HL-60 (cell line): ENCODE results near the gene AP2B1.

ENCODE experiments used
- DNase-seq, 2 experiments: peaks; one replicate each; pipeline ENCODE4 v3.0.0-alpha.2; 2010 to 2020; ENCODE audit warnings: low read depth in 1 of 2, low spot score in 1 of 2
- H3K27ac ChIP-seq: fragments of 250-450 bp; sonication (Bioruptor Pico); replicated peaks from 2 replicates; pipeline ENCODE4 v1.5.1; 2020; ENCODE audit warnings: mild to moderate bottlenecking, moderate library complexity
- H3K27me3 ChIP-seq: fragments of 250-450 bp; sonication (Bioruptor Pico); 2 replicates; pipeline ENCODE4 v1.5.1; 2021; ENCODE audit warnings: mild to moderate bottlenecking, moderate library complexity; ENCODE audit not compliant: insufficient read depth, poor library complexity, severe bottlenecking
- H3K4me3 ChIP-seq: replicated peaks from 2 replicates; pipeline ENCODE4 v1.5.1; 2011; ENCODE audit warnings: mild to moderate bottlenecking, control low read depth, low read length; ENCODE audit not compliant: insufficient read depth
- CTCF ChIP-seq: IDR thresholded peaks from one replicate; pipeline ENCODE4 v1.5.1; 2011; ENCODE audit warnings: low read length, control low read depth, inconsistent platforms; ENCODE audit not compliant: insufficient read depth
- GABPA ChIP-seq: IDR thresholded peaks from 2 replicates; pipeline ENCODE4 v1.6.1; 2012; ENCODE audit warnings: low read depth
- POLR2AphosphoS5 ChIP-seq: IDR thresholded peaks from 2 replicates; pipeline ENCODE4 v1.6.1; 2012; ENCODE audit warnings: low read depth
- REST ChIP-seq: IDR thresholded peaks from 2 replicates; pipeline ENCODE4 v1.6.1; 2012; ENCODE audit warnings: low read depth; ENCODE audit not compliant: insufficient replicate concordance
- SPI1 ChIP-seq: IDR thresholded peaks from 2 replicates; pipeline ENCODE4 v1.6.1; 2012; ENCODE audit warnings: low read depth, mild to moderate bottlenecking, borderline replicate concordance

AP2B1 gene

DNA sequence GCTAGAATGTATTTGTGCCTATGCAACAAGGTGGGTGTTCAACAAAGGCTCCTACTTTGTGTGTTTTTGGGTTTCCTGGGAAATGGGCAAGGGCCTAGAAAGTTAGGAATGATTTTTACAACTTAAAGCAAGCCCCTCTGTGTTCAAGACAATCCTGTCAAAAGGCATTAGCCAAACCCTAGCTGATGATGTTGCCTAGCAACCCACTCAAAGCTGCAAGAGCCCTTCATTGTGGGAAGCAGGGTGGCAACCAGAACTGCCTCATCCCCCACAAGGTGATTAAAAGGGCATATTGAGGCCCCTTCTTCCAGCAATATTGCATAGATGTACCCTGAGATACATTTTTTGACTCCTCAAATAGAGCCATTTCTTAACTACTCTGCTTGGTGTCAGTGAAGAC is 128.3 kb downstream of the AP2B1 start:
- Histone ChIP-seq H3K27me3 (no peaks in the 10 kb centered on the region), H3K4me3 (no peak overlapping the region)
- DNase-seq = no peak

DNA sequence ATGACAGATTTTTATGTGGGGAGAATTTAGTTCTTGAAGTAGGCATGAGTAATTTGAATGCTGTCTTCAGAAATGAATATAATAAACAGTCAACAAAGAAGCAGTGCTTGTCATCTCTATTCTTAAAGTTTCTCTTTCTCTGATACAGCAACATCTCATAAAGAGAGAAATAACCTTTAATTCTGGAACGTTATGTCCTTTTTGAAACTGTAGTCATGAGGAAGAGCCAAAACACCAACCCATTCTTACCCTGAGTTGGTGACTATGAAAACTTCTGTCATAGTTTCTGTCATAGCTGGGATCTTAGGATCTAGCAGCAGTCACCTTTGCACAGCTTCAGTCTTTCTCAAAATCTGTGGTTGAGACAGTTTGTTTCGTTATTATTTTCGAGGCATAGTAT is 129.1 kb downstream of the AP2B1 start:
- no peak for TF ChIP-seq GABPA
- TF ChIP-seq REST = no peak
- TF ChIP-seq POLR2AphosphoS5 = no peak
- no peak for TF ChIP-seq CTCF
- no peak for TF ChIP-seq SPI1
- no peak for DNase-seq
- H3K27me3 ChIP-seq = no peaks in the 10 kb centered on the region
- no peak overlapping the region for H3K27ac ChIP-seq
- H3K4me3 ChIP-seq = no peak overlapping the region

More for the DNA sequence above, 128.3 kb downstream of the AP2B1 start:
- TF ChIP-seq GABPA = no peak
- no peak for TF ChIP-seq POLR2AphosphoS5
- TF ChIP-seq SPI1 = no peak
- no peak for TF ChIP-seq CTCF
- no peak for TF ChIP-seq REST
- H3K27ac ChIP-seq = no peak overlapping the region

- TF ChIP-seq GABPA (no peak), CTCF (no peak), SPI1 (no peak), POLR2AphosphoS5 (no peak), REST (no peak)
- no peak overlapping the region for H3K27ac ChIP-seq
- no peaks in the 10 kb centered on the region for H3K27me3 ChIP-seq
- H3K4me3 ChIP-seq = no peak overlapping the region
- DNase-seq = no peak
Measured at GRCh38 chr17:35716897-35717465, 129.9 kb downstream of the AP2B1 start.
